ENCODE results near the gene ZNF598.
"Not testable (repeated sequence)": the region's sequence is repeated elsewhere in the genome, so short reads cannot be mapped to it uniquely, and the experiment has no call there.

The ZNF598 gene

GRCh38 chr16:2027024-2028010, 17.7 kb upstream of the ZNF598 start:
- DNase-seq = no peak

GRCh38 chr16:2026461-2027023, 16.9 kb upstream of the ZNF598 start, which contains the start of gene NHERF2:
TSS of gene NHERF2 (plus strand) at chr16:2026902. CDS start at chr16:2027006, 104 bp downstream.
- DNase-seq = no peak

GRCh38 chr16:2025878-2026460, 16.3 kb upstream of the ZNF598 start:
- DNase-seq = no peak

DNA sequence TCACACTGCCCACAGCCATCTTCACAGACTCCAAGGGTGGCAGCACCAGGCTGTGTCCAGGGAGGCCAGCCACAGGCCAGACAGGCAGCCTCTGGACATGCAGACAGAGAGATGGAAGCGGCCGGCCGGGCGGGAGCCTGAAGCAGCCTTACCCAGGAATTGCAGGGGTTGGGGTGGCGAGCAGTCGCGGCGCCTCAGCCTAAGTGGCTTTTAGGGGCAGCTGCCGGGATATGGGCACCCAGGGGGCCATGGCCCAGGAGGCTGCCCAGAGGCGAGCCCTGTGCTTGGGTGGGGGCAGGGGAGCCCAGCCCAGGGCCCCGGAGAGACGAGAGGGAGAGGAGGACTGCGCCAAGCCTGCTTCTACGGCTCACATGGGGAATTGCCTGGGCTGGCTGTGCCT, 15.6 kb upstream of the ZNF598 start:
- no peak for DNase-seq

- no peak for DNase-seq
Measured at GRCh38 chr16:2024032-2024420, 14.4 kb upstream of the ZNF598 start.

- peak; percentile 76 for DNase-seq
Measured at GRCh38 chr16:2023092-2024031, 13.7 kb upstream of the ZNF598 start.

DNA sequence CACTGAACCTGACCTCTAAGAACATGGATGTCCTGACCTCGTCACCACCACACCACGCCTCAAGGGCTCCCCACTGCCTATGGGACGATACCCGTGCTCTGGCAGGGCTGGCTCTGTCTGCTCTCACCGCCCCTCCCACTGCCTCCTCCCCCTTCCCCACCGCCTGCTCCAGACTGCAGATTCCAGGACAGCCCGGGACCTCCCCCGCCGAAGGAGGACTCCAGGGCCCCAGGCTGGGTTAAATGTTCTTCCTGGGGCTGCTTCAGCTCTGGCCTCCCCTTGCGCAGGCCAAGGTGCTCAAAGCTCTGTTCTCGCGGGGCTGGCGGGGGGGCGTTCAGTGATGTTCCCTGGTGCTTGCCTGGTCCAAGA, 13.1 kb upstream of the ZNF598 start:
- no peak for DNase-seq

- DNase-seq = no peak
Measured at GRCh38 chr16:2019921-2020831, 10.6 kb upstream of the ZNF598 start.

GRCh38 chr16:2019518-2019920, 9.9 kb upstream of the ZNF598 start, which contains the start of gene NPW:
TSS of gene NPW (plus strand) at chr16:2019785.
- no peak for DNase-seq

- no peak for DNase-seq
Measured at GRCh38 chr16:2016407-2016922, 6.8 kb upstream of the ZNF598 start.

DNA sequence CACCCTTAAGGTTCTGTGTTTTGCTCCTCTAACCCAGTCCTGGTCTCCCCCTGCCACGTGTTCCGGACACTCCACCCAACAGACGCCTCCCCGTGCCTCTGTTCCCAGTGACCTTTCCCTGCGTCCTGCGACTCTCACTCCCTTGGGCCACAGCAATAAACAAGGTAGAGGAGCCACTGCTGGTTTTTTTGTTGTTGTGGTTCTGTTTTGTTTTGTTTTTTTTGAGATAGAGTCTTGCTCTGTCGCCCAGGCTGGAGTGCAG, 6.3 kb upstream of the ZNF598 start:
- no peak for DNase-seq

GRCh38 chr16:2015117-2015946, 5.7 kb upstream of the ZNF598 start:
- DNase-seq = no peak

DNA sequence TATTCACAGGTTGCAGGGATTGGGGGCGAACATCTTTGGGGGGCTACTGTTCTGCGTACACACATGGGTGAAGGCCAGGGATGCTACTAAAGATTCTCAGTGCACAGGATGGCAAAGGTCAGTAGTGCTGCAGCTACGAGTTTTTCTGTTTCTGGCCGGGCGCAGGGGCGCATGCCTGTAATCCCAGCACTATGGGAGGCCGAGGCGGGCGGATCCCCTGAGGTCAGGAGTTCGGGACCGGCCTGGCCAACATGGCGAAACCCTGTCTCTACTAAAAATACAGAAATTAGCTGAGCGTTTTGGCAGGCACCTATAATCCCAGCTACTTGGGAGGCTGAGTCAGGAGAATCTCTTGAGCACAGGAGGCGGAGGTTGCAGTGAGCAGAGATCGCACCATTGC, 3.9 kb upstream of the ZNF598 start:
- no peak for DNase-seq

- not testable (repeated sequence) for DNase-seq
Measured at GRCh38 chr16:2011726-2012125, 2.1 kb upstream of the ZNF598 start.

DNA sequence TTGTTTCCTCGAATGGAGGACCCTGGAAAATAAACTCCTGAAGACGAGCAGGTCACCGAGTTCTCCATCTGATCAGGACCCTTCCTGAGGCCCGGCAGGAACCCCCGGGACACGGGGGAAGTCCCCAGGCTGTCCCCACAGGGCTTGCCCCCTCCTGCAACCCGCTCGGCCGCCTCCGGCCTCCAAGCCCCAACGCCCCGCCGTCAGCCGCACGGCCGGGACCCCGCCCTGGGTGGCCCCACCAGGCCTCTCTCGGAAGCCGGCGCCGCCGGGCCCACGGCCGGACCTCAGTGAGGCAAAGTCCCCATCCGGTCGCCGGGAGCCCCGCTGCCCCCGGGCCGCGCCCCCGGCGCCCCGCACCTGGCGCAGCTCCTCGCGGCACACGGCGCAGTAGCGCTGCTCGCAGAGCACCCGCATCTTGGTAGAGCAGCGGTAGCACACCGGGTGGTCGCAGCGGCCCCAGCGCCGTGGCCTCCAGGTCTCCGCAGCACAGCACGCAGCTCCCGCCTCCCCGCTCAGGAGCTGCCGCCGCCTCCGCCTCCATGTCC, 383 bp downstream of the ZNF598 start:
- DNase-seq = no peak

- DNase-seq = peak; percentile 38
Measured at GRCh38 chr16:2008631-2009163, 924 bp downstream of the ZNF598 start.

DNA sequence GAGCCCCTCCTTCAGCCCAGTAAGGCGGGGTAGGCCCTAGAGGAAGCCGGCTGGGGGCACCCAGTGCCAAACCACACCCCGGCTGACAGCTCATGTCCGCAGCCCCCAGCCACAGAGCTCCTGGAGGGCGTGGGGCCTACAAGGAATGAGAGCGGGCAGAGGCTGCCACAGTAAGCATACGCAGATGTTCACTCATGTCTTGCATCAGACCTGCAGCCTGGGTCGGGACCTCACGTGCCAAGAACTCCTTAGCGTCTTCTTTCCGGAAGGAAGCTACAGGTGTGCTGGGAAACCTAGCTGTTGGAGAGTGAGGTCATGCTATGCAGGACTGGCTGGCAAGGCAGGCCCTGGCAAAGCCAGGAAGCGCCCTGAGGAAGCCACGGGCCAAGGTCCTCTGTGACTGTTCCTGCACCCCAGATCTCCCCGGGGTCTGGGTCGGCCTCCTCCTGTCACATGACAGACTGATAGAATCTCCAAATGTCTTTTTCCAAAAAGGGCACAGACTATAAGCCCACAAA, 1.6 kb downstream of the ZNF598 start:
- no peak for DNase-seq

DNA sequence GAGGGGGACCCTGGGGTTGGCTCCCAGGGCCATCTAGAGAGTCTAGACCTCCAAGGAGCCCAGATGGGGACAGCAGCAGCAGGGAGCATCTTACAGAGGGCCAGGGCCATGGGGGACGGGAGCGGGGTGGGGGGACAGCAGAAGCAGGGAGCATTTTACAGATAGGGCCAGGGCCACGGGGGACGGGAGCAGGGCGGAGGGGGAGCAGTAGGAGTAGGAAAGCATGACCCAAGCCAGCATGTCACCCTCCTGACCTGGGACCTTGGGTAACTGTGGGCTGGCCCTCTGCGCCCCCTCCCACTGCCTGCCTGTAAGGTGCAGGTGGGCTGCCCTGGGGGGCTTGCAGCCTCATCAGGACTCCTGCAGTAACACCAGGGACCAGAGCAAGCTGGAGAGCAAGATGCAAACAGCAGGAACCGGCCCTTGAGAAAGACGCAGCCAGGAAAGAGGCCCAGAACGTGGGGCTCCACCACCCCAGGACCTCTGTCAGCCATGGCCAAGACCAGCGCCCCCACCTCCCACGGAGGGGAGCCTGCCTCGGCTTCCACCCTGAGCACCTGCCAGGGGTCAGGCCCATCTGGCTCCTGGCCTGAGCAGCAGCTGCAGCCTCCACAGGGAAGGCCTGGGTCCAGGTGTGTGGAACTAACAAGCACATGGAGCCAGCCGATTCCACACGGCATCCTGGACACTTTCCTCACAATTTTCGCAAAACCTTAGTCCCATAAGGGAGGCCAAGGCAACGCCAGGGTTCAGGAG, 2.4 kb downstream of the ZNF598 start:
- no peak for DNase-seq

GRCh38 chr16:2006317-2006716, 3.3 kb downstream of the ZNF598 start:
- DNase-seq = no peak

Data from KG1 (cell line).